T-helper 1 cell (primary cell): ENCODE results near the gene WDR64.

ENCODE experiments used
- DNase-seq, 5 donors: peaks; one replicate each; pipeline ENCODE4 v3.0.0-alpha.2; 2012 to 2020

WDR64 gene

GRCh38 chr1:241842565-241842964 is 190.5 kb downstream of the WDR64 start:
- DNase-seq, result no peak

GRCh38 chr1:241844593-241844992 is 192.5 kb downstream of the WDR64 start:
- no peak for DNase-seq

GRCh38 chr1:241846375-241846774 is 194.3 kb downstream of the WDR64 start:
- no peak for DNase-seq

GRCh38 chr1:241846862-241847539 is 194.9 kb downstream of the WDR64 start:
- no peak for DNase-seq

GRCh38 chr1:241847540-241847795 is 195.4 kb downstream of the WDR64 start:
- no peak for DNase-seq

GRCh38 chr1:241847796-241848685 is 196.0 kb downstream of the WDR64 start, which contains the start of gene EXO1:
EXO1 (plus strand) TSS chr1:241848204; CDS start chr1:241850426, 2,222 bp downstream.
- peak; percentile 67 to 95 (median 80) for DNase-seq

GRCh38 chr1:241848686-241849344 is 196.7 kb downstream of the WDR64 start:
- DNase-seq, result no peak

GRCh38 chr1:241849345-241849695 is 197.2 kb downstream of the WDR64 start:
- DNase-seq, result no peak
